H1 (cell line): ENCODE data around the gene PRSS2.

Experiments used
- CEBPB ChIP-seq: IDR thresholded peaks from 2 replicates; pipeline ENCODE4 v1.6.1; 2012; ENCODE audit warnings: low read depth, low read length
- CHD2 ChIP-seq: IDR thresholded peaks from 2 replicates; pipeline ENCODE4 v1.6.1; 2012; ENCODE audit warnings: low read length, improper control_type of control experiment
- KDM5A ChIP-seq: fragments of 200-600 bp; IDR thresholded peaks from 2 replicates; pipeline ENCODE4 v1.7.1; 2012; ENCODE audit warnings: mild to moderate bottlenecking, low read length, inconsistent platforms, mixed read lengths
- POLR2AphosphoS5 ChIP-seq: IDR thresholded peaks from 2 replicates; pipeline ENCODE4 v1.6.1; 2011; ENCODE audit warnings: low read depth, low read length
- RFX5 ChIP-seq: IDR thresholded peaks from 2 replicates; pipeline ENCODE4 v1.6.1; 2011; ENCODE audit warnings: low read depth, low read length, improper control_type of control experiment, borderline replicate concordance
- USF2 ChIP-seq: IDR thresholded peaks from 2 replicates; pipeline ENCODE4 v1.6.1; 2011; ENCODE audit warnings: low read length, improper control_type of control experiment
- YY1 ChIP-seq: IDR thresholded peaks from 2 replicates; pipeline ENCODE4 v1.6.1; 2011; ENCODE audit warnings: low read depth, mild to moderate bottlenecking, low read length
- TF ChIP-seq, protein P1 (sequence below), 3 experiments: IDR thresholded peaks; 1 replicate in 2 of 3; 2 replicates in 1 of 3; pipeline versions ENCODE4 v1.5.1 to v1.6.1; 2011; ENCODE audit warnings: low read length in 3 of 3, mild to moderate bottlenecking in 3 of 3, inconsistent platforms in 2 of 3, low read depth in 1 of 3, moderate library complexity in 1 of 3; ENCODE audit not compliant: insufficient read depth in 1 of 3; ENCODE audit errors: control extremely low read depth in 1 of 3

GRCh38 chr7:142790056-142790455, 19.3 kb downstream of the PRSS2 start:
- no peak for TF ChIP-seq POLR2AphosphoS5
- no peak for TF ChIP-seq RFX5
- no peak for TF ChIP-seq CHD2
- no peak for TF ChIP-seq USF2
- TF ChIP-seq, protein P1, sequence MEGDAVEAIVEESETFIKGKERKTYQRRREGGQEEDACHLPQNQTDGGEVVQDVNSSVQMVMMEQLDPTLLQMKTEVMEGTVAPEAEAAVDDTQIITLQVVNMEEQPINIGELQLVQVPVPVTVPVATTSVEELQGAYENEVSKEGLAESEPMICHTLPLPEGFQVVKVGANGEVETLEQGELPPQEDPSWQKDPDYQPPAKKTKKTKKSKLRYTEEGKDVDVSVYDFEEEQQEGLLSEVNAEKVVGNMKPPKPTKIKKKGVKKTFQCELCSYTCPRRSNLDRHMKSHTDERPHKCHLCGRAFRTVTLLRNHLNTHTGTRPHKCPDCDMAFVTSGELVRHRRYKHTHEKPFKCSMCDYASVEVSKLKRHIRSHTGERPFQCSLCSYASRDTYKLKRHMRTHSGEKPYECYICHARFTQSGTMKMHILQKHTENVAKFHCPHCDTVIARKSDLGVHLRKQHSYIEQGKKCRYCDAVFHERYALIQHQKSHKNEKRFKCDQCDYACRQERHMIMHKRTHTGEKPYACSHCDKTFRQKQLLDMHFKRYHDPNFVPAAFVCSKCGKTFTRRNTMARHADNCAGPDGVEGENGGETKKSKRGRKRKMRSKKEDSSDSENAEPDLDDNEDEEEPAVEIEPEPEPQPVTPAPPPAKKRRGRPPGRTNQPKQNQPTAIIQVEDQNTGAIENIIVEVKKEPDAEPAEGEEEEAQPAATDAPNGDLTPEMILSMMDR (IDR thresholded peaks at IDR 0.05; ENCODE audit: control extremely low read depth in 1 of 3, insufficient read depth in 1 of 3, low read depth in 1 of 3, low read length in 3 of 3) = no peak
- TF ChIP-seq KDM5A = no peak
- TF ChIP-seq CEBPB = no peak
- TF ChIP-seq YY1 = no peak
